GM06990 (cell line): Measurements from ENCODE around the gene GABRG3.

ENCODE experiments used
- DNase-seq: peaks from one replicate; pipeline ENCODE4 v3.0.0-alpha.2; 2011; ENCODE audit not compliant: insufficient read length; ENCODE audit errors: extremely low read depth
- H3K27me3 ChIP-seq: replicated peaks from 2 replicates; pipeline ENCODE4 v1.6.0; 2011; ENCODE audit warnings: low read length; ENCODE audit not compliant: control insufficient read depth, insufficient read depth
- H3K36me3 ChIP-seq: 2 replicates; pipeline ENCODE4 v1.5.1; 2011; ENCODE audit warnings: low read length; ENCODE audit not compliant: control insufficient read depth, insufficient read depth
- H3K4me3 ChIP-seq: replicated peaks from 2 replicates; pipeline ENCODE4 v1.5.1; 2011; ENCODE audit warnings: low read depth, mild to moderate bottlenecking, control low read depth, low read length
- TF ChIP-seq, protein P1 (sequence below): IDR thresholded peaks from 2 replicates; pipeline ENCODE4 v1.5.1; 2011; ENCODE audit warnings: low read length, control low read depth, mild to moderate bottlenecking, inconsistent platforms; ENCODE audit not compliant: insufficient read depth, poor library complexity, severe bottlenecking

GABRG3 gene

DNA sequence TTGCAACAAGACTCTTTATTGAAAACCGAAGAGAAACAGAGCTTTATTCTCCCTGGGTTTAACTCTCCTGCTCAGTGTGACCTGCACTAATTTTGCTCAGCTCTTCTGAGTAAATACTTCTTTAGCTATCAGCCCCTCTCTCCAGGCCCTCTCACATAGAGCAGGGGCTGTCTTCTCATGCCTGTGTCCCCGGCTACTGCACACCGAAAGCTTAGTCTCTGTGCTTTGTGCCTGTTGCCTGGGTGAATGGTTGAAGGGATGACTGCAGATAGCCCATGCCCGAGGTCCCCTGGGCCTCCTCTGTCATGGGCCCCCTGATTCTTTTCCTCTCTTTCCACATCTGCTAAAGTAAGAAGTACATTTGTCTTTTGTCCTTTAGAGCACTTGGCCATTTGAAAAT, 195.9 kb downstream of the GABRG3 start:
- no peak overlapping the region for H3K4me3 ChIP-seq
- no peaks in the 10 kb centered on the region for H3K27me3 ChIP-seq
- no peaks in the 10 kb centered on the region for H3K36me3 ChIP-seq
- DNase-seq: no peak
- TF ChIP-seq, protein P1, sequence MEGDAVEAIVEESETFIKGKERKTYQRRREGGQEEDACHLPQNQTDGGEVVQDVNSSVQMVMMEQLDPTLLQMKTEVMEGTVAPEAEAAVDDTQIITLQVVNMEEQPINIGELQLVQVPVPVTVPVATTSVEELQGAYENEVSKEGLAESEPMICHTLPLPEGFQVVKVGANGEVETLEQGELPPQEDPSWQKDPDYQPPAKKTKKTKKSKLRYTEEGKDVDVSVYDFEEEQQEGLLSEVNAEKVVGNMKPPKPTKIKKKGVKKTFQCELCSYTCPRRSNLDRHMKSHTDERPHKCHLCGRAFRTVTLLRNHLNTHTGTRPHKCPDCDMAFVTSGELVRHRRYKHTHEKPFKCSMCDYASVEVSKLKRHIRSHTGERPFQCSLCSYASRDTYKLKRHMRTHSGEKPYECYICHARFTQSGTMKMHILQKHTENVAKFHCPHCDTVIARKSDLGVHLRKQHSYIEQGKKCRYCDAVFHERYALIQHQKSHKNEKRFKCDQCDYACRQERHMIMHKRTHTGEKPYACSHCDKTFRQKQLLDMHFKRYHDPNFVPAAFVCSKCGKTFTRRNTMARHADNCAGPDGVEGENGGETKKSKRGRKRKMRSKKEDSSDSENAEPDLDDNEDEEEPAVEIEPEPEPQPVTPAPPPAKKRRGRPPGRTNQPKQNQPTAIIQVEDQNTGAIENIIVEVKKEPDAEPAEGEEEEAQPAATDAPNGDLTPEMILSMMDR: no peak

DNA sequence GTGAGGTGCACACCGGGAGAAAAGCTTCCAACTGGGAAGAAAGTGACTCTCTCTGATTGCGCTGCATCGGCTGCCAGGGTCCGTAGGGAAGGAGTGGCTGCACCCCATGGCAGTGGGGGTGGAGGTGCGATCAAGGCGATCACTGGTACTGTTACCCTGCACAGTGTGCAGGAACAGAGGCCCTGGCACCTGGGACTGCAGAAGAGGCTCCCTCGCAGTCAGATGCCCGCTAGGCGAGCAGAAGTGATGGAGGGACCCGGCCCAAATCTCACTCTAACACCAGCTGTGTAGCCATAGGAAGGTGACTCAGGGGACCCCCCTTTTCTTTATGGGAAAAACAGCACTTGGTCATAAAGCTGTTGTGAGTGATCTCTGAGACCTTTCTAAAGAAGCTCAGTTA, 196.8 kb downstream of the GABRG3 start:
- Histone ChIP-seq H3K27me3 (no peaks in the 10 kb centered on the region; the same call in 1 of the 2 replicates), H3K4me3 (no peak overlapping the region), H3K36me3 (no peaks in the 10 kb centered on the region)
- TF ChIP-seq, protein P1: no peak
- no peak for DNase-seq

DNA sequence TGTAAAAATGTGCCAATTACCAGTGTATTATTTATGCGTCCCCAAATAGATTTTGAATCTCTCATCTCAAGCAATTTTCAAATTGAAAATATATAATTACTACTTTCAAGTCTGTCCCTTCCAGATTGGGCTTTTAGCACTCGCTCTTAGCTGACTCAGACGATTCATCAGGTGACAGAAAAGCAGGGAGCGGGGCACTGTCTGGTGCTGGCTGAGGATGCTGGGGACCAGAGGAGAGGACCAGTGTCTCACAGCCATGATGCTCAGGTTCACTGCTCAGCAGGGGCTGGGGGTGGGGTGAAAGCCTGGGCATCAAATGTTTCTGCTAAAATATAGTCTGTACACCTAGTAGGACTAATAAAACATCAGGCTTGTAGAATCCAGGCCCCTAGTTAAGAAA, 199.9 kb downstream of the GABRG3 start:
- H3K4me3 ChIP-seq: no peak overlapping the region
- no peaks in the 10 kb centered on the region; the same call in 1 of the 2 replicates for H3K27me3 ChIP-seq
- TF ChIP-seq, protein P1: no peak
- no peaks in the 10 kb centered on the region for H3K36me3 ChIP-seq
- no peak for DNase-seq

DNA sequence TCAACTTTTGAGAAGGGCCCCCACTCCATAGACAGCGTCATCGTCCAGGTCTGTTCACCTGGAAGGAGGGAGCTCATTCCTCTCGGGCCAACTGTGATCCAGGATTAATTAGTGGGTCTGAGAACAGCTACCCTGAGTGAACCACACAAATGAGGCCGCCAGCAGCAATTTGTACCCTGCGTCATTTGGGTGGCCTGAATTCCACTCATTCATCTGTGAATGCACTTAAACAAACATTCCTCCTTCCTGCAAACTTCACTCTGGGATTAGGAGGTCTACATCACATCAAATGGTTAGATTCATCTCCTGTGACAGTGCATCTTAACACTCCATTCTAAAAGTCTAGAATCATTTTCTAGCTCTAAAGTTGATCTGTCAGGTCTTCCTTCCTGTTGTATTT, 201.8 kb downstream of the GABRG3 start:
- TF ChIP-seq, protein P1: no peak
- DNase-seq: no peak
- H3K27me3 ChIP-seq: no peaks in the 10 kb centered on the region; the same call in 1 of the 2 replicates

DNA sequence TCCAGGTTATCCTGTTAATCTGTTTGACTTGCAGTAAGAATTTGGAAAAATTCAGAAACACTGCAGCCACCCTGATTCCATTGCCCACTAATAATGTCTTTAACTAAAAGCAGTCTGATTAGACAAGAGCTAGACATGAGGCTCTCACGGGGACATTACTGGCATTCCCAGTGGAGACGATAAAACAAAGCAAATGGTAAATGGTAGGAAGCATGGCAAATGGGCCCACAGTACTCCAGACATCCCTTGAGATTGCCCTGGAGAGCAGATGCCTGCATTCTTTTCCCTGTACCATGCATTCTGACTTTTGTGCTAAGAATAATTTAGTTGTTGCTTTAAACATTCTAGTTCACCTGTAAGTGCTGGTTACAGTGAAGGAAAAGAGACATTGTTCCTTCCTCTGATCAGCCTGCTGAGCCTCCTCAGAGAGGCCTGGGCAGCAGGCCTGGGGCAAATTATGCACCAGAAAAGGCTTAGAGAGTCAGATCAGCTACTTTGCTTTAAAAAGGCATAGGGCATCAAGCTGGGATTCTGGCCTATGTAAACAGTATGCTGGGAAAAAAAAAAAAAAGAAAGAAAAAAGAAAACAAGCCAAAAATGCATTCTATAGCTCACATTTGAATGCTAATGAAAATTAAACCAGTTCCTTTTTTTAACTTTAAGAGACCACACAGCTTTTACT, 204.6 kb downstream of the GABRG3 start:
- Histone ChIP-seq H3K36me3 (no peaks in the 10 kb centered on the region), H3K27me3 (no peaks in the 10 kb centered on the region; the same call in 1 of the 2 replicates), H3K4me3 (no peak overlapping the region)
- DNase-seq: no peak
- TF ChIP-seq, protein P1: no peak

More for the DNA sequence above, 201.8 kb downstream of the GABRG3 start:
- Histone ChIP-seq H3K4me3 (no peak overlapping the region), H3K36me3 (no peaks in the 10 kb centered on the region)
